AG10803 (cell line): ENCODE data around the gene ATP11C.
"Not testable (repeated sequence)": the region's sequence is repeated elsewhere in the genome, so short reads cannot be mapped to it uniquely, and the experiment has no call there.

Experiments
- DNase-seq: peaks from one replicate; pipeline ENCODE4 v3.0.0; 2010; ENCODE audit warnings: low read depth
- H3K4me3 ChIP-seq: 2 replicates; pipeline ENCODE4 v1.5.1; 2011; ENCODE audit warnings: mild to moderate bottlenecking, low read length, control low read depth
- TF ChIP-seq, protein P1 (sequence below): conservative IDR thresholded peaks from 2 replicates; pipeline ENCODE4 v1.5.1; 2011; ENCODE audit warnings: mild to moderate bottlenecking, low read length, control low read depth, inconsistent platforms

Gene ATP11C

GRCh38 chrX:139708067-139708466 lies 224.8 kb downstream of the ATP11C start, which contains the start of gene MCF2:
Gene MCF2, minus strand, starts transcription at chrX:139708167. Its CDS starts 56,423 bp downstream, at chrX:139651744.
- H3K4me3 ChIP-seq, result no peak within 1 kb of the TSS
- TF ChIP-seq, protein P1, sequence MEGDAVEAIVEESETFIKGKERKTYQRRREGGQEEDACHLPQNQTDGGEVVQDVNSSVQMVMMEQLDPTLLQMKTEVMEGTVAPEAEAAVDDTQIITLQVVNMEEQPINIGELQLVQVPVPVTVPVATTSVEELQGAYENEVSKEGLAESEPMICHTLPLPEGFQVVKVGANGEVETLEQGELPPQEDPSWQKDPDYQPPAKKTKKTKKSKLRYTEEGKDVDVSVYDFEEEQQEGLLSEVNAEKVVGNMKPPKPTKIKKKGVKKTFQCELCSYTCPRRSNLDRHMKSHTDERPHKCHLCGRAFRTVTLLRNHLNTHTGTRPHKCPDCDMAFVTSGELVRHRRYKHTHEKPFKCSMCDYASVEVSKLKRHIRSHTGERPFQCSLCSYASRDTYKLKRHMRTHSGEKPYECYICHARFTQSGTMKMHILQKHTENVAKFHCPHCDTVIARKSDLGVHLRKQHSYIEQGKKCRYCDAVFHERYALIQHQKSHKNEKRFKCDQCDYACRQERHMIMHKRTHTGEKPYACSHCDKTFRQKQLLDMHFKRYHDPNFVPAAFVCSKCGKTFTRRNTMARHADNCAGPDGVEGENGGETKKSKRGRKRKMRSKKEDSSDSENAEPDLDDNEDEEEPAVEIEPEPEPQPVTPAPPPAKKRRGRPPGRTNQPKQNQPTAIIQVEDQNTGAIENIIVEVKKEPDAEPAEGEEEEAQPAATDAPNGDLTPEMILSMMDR, result no peak
- DNase-seq, result no peak

DNA sequence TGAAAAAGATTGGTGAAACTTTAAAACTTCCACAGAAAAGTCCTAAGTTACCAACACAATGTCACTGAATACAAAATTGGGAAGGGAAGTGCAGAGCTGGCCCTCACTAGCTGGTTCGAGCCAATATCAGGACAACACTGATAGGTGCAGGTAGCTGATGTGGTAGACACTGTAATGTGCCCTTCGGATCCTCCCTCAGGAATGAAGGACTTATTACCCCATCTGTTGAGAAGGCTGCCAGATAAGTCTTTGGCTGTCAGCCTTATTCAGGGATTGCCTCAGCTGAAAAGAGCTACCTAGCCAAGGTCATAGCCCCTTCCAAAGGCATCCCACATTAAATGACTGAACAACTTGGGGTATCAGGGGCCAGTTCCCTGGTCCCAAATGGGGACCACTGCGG lies 230.2 kb downstream of the ATP11C start:
- TF ChIP-seq, protein P1, result no peak
- no peak for DNase-seq
- no peak overlapping the region for H3K4me3 ChIP-seq

- TF ChIP-seq, protein P1, result no peak
- no peak for DNase-seq
- H3K4me3 ChIP-seq, result peak overlapping the region; percentile 48
Observed at GRCh38 chrX:139692908-139693307, 239.9 kb downstream of the ATP11C start.

DNA sequence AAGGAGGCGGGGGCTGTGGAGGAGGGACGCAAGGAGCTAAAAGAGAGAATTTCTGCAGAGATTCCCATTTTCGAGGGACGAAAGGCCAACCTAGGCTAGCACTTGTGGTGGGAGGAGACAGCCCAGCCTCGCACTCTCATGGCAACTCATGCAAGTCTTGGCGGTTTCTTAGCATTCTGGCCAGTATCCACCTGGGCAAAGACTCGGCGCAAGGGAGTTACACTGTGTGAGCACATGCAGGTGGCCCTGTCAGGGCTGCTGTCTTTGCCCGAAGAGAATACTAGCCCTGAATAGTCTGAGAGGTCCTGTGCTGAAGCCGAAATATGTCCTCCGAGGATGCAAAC lies 240.4 kb downstream of the ATP11C start:
- DNase-seq, result peak; percentile 1
- TF ChIP-seq, protein P1, result no peak
- peak overlapping the region; percentile 48 for H3K4me3 ChIP-seq

GRCh38 chrX:139691843-139692505 lies 240.9 kb downstream of the ATP11C start:
- TF ChIP-seq, protein P1, result no peak
- H3K4me3 ChIP-seq, result peak overlapping the region; percentile 48
- DNase-seq, result no peak

- peak overlapping the region; percentile 45 for H3K4me3 ChIP-seq
- TF ChIP-seq, protein P1, result no peak
- DNase-seq, result peak; percentile 3
Observed at GRCh38 chrX:139691493-139691842, 241.4 kb downstream of the ATP11C start.

DNA sequence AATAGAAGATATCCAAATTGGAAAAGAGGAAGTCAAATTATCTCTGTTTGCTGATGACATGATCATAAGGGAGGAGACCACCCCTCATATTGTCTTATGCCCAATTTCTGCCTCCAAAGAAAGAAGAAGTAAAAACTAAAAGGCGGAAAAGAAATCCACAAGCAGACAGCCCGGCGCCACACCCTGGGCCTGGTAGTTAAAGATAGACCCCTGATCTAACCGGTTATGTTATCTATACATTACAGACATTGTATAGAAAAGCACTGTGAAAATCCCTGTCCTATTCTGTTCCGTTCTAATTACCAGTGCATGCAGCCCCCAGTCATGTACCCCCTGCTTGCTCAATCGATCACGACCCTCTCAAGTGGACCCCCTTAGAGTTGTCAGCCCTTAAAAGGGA lies 247.7 kb downstream of the ATP11C start:
- DNase-seq, result not testable (repeated sequence)

More for the DNA sequence above, 247.7 kb downstream of the ATP11C start:
- not testable (repeated sequence) for H3K4me3 ChIP-seq
